HG03439 (cell line): ENCODE results near the gene RNASE11.
A peak's percentile ranks its signal among the peaks of the same experiment; 100 is the strongest.
"Not testable (repeated sequence)": the region's sequence is repeated elsewhere in the genome, so short reads cannot be mapped to it uniquely, and the experiment has no call there.

ENCODE experiments used
- ATAC-seq: cut with Tn5 transposase; IDR thresholded peaks from one replicate; pipeline ENCODE4 v1.9.1; 2021; ENCODE audit warnings: mild to moderate bottlenecking, moderate library complexity; ENCODE audit not compliant: unreplicated experiment

RNASE11 gene

DNA sequence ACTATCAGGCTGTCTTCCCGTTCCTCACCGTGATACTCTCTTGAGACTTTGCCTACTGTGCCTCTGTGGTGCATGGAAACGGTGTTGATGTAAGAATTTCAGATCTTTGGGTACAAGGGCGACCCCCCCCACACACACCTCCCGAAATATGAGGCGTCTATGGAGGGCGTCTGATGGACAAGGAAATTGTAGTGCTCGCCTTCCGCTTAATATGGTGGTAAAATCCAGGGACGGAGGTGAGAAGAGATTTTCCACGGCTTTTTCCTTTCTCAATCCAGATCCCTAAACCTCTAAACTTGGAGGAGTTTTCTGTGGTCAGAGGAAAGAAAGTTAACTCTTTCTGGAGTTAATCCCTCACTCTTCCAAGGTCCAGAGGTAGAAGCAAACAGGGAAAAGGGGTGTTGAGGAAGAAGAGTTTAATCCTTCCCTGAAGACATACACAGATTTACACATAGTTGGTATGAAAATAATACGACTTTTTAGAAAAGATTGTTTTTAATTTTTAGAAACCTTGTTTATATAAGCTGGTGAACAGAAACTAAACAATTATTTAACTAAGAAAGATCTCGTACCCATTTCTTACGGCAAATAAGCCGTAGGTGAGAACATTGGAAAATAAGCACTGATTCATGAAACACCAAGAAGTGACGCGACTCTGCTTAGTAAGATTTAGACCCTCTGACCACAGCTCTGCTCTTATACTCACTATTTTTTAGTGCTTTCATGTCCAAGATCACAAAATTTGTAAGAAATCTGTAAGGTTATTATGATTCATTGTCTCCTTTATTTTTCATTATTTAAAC is 26.4 kb upstream of the RNASE11 start:
- no peak for ATAC-seq

DNA sequence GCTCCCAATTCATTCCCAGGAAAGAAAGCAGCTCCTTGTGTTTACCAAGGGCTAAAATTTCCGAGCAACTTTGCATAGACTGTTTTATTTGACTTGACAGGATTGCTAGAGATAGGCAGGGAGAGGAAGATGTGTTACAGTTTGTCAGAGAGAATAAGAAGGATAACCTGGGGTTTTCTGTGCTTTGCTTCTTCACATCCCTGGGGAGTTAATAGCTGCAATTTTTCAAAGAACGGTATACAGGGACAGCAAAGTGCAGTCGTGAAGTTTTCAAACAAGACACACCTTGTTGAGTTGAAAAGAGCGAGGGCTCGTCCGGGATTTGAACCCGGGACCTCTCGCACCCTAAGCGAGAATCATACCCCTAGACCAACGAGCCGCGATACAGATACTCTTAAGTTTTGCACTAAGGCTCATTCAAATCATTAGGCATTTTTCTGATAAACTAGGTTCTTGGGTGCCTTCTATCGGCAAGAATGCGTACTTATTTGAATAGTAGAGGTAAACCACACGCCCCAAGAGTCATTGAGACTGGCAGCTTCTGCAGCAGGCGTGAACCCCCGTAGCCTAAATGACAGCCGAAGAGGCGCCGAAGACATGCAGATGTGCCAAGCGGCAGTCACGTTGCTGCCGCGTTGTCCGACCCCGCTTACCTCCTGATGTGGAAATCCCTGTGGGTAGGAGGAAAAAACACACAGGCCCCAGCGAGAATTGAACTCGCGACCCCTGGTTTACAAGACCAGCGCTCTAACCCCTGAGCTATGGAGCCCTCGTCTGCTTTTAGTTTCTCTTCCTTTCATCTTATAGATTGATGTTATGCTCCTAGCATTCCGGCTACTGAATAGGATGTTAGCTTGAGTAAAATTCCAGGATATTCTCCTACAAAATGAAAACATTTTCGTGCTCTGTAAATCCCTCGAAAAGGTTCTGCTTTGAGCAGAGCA is 25.6 kb upstream of the RNASE11 start:
- peak; percentile 68 for ATAC-seq

DNA sequence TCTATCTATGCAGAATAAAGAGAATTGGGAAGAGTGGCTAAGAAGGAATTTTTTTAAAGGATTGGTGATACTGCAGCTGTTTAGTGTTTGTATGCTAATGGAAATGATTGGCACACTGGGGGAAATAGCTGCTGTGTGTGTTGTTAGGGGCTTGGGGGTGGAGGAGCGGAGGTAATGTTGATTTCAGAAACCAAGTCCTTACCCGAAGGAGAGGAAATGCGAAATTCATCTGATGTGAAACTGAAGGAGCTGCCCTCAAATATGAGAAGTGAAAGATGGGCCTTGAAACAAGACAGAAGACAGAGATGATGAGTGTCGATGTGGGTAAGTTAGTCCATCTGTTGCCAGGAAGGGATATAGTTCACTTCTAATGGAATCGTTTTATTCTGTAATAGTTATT is 24.6 kb upstream of the RNASE11 start:
- ATAC-seq, result no peak

DNA sequence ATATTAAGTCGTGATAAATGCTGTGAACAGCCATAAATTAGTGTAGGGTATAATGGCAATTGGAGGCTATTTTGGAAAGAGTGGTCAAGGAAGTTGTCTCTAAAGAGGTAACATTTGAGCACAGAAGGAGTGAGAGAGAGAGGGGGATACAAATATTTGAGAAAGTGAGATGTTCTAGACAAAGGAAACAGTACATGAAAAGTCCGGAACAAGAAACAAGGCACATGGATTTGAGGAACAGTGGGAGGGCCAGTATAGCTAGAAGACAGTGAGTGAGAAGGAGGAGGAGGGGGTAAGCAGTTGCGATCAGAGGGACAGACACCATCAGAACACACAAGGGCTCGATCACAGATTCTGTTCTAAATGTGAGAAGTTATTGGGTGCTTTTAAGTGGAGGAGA is 23.5 kb upstream of the RNASE11 start:
- ATAC-seq, result no peak

DNA sequence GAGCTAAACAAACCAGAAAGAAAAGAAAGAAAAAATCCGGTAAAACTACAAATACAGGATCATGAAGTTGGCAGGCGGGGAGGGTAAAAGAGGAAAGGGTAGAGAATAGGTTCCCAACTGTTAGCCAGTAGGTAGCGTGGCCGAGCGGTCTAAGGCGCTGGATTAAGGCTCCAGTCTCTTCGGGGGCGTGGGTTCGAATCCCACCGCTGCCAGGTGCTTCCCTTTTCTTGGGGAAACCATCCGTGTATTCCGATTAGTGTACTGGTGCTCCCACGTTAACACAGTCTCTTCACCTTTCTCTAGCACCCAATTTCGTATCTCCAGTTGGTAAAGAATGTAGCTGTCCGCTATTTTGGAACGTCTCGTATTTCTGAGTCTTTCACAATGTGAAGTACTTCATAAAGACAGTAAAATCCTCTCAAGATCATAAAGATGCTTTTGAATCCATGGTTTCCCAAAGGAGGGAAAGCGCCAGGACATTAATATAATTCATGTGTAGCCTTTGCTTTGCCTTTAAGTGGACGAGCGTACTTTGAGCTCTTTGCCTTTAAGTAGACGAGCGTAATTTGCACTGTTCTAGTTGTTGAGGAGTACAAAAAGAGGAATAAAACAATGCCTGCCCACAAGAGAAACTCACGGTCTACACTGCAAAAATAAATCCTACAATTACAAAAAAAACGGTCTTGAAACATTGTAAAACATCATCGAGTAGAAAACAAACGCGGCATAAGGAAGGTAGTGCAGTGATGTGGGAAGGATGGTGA is 22.4 kb upstream of the RNASE11 start:
- no peak for ATAC-seq

DNA sequence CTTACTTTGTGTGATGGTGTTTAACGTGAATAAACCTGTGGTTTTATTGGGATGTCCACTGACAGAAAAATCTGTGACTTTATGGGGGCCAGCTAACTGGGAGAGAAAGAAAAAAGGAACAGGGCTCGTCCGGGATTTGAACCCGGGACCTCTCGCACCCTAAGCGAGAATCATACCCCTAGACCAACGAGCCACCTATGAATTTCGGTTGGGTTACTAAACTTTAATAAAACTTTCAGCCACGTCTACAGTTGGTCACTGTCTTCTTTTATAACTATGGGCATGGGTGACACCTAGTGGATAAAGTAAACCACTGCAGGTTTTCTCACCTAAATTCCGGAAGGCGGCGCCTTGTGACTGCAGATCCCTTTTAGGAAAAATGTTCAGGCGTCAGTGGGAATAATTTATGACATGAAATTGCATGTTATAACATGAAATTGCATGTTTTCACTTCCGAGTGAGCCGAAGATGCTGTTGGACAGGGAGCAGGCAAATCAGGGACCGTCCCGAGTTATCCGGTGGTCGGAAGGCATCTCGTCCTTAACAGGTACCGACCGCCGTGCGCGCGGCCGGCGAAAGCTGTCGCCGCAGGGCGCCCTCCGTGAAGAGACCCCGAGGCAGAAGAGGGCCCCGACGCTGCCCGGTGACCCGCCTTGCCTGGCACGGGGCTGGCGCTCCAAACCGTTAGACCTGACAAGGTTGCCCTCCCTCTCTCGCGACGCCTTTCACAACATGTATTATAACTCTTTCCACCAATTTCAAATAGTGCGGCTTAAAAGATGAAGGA is 21.6 kb upstream of the RNASE11 start:
- ATAC-seq, result peak; percentile 28

DNA sequence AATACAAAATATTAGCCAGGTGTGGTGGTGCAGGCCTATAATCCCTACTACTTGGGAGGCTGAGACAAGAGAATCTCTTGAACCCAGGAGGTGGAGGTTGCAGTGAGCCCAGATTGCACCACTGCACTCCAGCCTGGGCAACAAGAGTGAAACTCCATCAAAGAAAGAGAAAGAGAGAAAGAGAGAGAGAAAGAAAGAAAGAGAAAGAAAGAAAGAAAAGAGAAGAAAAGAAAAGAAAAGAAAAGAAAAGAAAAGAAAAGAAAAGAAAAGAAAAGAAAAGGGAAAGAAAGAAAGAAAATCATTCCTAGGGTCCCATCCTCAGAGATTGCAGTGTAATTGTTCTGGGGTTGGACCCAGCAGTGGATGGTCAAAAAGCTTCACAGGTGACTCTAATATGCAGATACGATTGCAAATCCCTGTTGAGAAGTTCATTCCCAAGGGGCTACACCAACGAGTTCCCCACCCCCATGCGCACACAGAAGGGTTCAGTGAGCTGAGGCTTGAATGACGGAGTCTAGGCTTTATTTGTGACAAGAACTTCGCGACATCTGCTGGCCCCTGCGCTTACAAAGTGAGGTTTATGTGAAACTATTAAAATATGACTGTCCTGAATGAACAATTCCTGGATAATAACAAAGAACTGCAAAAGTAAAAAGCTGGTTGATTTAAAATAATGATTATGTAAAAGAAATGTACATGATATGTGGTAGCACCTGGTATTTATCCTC is 20.7 kb upstream of the RNASE11 start:
- no peak for ATAC-seq

DNA sequence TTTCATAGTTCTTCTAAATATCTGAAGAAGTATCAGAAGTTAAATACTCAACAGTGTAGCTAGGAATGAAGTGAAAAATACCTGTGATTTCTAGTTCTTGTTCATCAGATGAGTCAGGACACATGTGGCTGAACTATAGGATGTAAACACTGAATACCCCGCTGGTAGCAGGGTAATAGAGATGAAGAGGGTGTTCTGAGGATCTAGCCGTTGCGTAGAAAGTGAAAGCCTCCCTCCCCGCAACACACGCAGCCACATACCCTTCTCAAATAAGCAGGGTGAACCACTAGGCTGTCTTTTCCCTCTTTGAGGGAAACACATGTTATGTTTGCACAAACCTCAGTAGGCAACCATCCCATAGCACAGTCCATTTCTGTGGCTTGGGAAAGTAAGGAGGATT is 19.8 kb upstream of the RNASE11 start:
- no peak for ATAC-seq

DNA sequence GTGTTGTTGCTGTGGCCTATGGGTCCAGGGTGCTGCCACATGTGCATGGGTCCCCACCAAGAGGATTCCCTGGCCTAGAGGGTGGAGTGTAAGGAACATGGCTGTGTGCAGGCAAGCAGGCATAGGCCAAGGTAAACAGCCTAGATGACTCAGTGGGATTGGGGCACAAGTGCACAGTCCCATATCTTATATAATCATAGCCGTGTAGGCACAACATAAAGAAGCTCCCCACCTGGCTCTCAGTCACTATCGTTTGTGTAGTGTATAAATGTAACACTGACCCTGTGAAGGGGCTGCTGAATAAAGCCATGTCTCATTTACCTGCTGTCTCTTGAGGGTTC is 19.1 kb upstream of the RNASE11 start:
- ATAC-seq, result no peak

DNA sequence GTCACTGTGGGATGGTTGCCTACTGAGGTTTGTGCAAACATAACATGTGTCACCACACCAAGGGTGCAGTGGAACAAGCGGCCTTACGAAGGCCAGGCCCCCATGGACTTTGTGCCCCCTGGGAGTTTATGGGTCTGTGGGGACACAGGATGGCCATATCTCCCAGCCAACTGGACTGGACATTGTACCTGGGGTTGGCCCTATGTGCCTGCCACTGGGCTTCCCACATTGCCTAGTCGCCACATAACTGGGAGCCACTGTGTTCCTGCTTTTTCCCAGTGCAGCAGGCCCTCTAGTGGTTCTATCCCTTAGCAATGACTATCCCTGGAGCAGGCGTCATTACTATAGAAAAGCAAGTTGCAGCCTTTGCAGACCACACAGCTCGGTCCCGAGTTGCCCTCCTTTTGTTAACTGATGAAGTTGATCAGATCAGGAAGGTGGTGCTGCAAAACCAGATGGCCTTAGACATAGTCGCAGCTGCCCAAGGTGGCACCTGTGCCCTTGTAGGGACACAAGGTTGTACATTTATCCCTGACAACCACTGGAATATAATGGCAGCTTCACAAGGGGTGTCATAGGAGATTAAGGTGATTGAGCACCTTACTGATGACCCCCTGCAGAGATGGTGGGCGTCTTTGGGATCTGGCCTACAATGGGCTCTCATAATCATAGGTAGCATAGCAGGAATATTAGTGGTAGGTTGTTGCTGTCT is 18.5 kb upstream of the RNASE11 start:
- ATAC-seq, result no peak

DNA sequence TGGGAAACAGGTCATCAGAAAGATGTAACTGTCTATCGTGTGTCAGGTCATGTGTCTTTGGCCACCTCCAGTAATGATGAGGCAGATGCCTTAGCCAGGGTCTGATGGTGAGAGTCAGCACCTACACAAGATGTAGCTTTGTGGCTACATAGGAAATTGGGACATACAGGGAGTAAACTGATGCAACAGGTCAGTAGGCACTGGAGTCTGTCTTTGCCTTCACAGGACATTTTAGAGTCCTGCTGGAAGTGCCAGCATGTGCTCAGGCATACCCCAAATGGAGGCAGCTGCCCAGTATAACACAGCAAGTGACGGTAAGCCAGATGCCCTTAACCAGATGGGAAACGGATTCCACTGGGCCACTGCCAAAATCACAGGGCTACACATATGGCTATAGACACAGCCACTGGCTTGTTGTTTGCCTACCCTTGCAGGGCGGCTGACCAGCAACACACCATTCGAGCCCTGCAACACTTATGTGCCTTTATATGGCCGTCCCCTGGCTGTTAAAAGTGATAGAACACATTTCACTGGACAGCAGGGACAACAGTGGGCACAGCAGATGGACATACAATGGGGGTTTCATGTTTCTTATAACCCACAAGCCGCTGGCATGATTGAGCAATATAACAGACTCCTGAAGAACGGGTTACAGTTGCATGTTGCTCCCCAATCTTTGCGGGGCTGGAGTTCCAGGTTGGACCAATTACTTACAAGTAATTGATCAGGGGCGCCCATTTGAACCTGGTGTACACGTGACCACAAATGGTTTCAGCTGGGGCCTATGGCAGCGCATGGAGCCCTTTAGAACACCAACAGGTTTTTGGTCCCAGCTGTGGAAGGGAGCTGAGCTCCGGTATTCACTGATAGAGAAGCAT is 16.3 kb upstream of the RNASE11 start:
- ATAC-seq, result no peak

DNA sequence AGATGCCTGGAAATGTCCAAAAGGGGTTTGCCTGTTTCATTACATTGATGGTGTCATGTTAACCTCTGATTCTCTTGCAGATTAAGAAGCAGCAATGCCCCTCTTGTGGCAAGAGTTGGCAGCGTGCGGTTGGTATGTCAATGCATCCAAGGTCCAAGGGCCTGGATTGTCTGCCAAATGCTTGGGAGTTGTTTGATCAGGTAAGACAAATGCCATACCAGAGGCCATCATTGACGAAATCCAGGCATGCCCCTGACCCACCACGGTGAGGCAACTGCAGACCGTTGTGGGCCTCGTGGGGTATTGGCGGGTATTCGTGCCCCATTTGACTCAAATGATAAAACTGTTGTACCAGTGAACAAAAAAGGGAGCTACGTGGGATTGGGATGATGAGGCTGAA is 14.8 kb upstream of the RNASE11 start:
- no peak for ATAC-seq

DNA sequence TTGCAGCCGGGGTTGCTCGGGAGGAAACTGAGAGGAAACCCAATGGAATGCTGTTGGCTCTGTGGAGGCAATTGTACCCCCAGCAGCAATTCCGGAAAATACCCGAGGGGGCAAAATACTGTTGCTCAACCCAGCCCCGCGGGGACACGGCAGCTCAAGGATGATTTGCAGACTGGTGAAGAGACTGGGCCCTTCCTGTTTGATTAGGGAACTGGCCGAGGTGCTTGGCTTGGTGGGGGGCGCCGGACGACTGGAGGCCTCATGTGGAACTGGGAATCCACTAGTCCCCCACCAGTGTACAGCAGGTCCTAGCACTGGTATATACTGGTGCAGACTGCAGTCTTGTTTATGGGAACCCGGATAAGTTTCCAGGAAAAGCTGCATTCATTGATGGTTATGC is 13.7 kb upstream of the RNASE11 start:
- no peak for ATAC-seq

DNA sequence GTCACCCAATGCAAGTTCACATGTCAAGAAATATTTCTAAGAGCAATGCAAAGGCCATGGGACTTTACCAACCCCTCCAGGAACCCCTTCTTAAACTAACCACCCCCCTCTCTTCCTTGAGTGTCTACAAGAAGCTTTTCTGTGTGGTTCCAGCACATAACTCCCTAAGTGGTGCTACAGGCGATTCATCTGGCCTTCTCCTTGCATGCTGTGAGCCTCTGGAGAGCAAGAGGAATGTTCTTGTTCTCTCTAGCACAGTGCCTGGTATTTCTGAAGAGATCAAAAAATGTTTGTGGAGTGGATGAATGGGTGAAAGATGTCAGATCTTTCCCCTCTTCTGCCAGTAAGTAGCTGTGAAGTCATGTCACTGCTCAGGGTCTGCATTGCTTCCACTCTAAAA is 9.3 kb upstream of the RNASE11 start:
- ATAC-seq, result no peak

DNA sequence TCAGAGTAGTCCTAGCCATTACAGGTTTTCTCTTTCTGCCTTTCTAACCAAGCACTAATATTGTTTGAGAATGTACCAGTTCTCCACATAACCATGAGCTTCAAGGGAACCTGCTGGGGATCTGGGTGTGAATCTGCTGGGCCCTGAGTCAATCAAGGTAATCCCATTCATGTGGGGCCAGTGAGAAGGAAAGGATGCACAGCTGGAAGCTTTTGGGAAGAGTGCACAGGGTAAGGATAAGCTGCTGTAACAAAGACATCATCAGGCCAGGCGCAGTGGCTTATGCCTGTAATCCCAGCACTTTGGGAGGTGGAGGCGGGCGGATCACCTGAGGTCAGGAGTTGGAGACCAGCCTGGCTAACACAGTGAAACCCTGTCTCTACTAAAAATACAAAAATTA is 7.9 kb upstream of the RNASE11 start:
- not testable (repeated sequence) for ATAC-seq

DNA sequence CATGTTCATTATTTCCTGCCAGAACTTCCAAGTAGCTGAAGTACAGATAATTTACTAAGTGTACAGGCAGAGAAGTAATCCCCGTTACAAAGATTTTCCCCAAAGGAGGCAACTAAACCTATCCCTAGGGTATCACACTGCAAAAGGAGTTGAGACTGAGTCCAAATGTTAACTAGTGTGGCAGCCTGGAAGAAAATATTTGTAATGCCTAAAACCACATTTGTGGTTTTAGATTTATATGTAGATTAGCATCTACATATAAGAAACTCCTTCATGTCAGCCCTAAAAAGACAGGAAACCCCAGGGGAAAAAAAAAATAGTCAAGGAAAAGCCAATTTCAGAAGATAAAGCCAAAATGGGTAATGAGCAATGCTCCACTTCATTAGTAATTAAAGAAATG is 4.8 kb upstream of the RNASE11 start:
- ATAC-seq, result no peak

DNA sequence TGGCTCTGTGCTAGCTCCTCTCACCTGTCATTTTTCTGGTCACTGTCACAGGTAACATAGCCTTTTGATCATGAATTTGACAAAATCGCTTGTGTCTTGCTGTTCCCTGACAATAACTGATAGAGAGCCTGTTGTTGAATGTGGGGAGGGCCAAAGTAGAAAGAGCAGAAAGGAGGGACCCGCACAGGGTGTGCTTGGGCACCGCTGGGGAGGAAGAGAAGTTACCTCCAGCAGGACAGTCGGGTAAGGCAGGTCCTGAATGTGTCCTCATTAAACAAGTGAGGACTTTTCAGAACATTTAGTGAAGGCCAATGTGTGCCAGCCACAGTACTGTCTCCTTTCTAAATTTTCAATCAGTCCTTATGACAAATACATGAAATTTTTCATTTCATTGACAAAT is 3.4 kb upstream of the RNASE11 start, which contains the start of gene RNASE12:
TSS of gene RNASE12 (minus strand) at position 142 of the 400 bp plus-strand sequence. CDS start 653 bp downstream, outside the sequence.
- ATAC-seq, result no peak

DNA sequence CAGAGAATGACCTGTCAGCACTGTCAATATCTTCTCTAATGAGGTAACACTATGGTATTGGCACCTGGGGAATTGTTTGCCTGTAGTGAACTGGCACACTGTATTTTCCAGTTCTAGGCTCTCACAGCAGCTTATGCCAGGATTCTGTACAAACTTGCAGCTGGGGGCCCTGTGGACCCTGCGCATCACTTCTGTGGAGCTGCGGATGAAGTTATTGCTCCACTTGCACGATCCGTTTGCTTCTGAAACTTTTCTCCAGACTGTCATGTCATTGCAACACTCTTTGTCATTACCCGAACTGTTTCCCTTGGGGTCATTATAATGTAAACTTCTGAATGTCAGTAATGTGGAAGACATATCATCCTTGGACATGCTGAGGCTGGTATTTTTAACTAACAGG is 3.9 kb downstream of the RNASE11 start:
- ATAC-seq, result no peak
